Measurements from ENCODE around the gene PHEX.

PHEX gene

GRCh38 chrX:22095286-22095685 lies 63.2 kb downstream of the PHEX start:
- TF ChIP-seq CTCF (conservative IDR thresholded peaks at IDR 0.05; ENCODE audit: low read depth, low read length) = no peak
- peak; percentile 62 for DNase-seq (ENCODE audit: low read depth)
- H3K4me3 ChIP-seq (ENCODE audit: low read depth, low read length) = no peak overlapping the region

- no peak for DNase-seq (ENCODE audit: low read depth)
- TF ChIP-seq CTCF (conservative IDR thresholded peaks at IDR 0.05; ENCODE audit: low read depth, low read length) = no peak
- H3K4me3 ChIP-seq (ENCODE audit: low read depth, low read length) = no peak overlapping the region
These were observed 63.7 kb downstream of the PHEX start for GRCh38 chrX:22095856-22096255.

GRCh38 chrX:22097012-22097694 lies 65.0 kb downstream of the PHEX start:
- DNase-seq (ENCODE audit: low read depth) = peak; percentile 68
- TF ChIP-seq CTCF (conservative IDR thresholded peaks at IDR 0.05; ENCODE audit: low read depth, low read length) = no peak
- H3K4me3 ChIP-seq (ENCODE audit: low read depth, low read length) = no peak overlapping the region

GRCh38 chrX:22105231-22105630 lies 73.1 kb downstream of the PHEX start:
- peak; percentile 54 for DNase-seq (ENCODE audit: low read depth)
- TF ChIP-seq CTCF (conservative IDR thresholded peaks at IDR 0.05; ENCODE audit: low read depth, low read length) = no peak
- H3K4me3 ChIP-seq (ENCODE audit: low read depth, low read length) = no peak overlapping the region

GRCh38 chrX:22105971-22106370 lies 73.8 kb downstream of the PHEX start:
- no peak for DNase-seq (ENCODE audit: low read depth)
- H3K4me3 ChIP-seq (ENCODE audit: low read depth, low read length) = no peak overlapping the region
- TF ChIP-seq CTCF (conservative IDR thresholded peaks at IDR 0.05; ENCODE audit: low read depth, low read length) = no peak

GRCh38 chrX:22109442-22109841 lies 77.3 kb downstream of the PHEX start:
- peak; percentile 39 for DNase-seq (ENCODE audit: low read depth)
- H3K4me3 ChIP-seq (ENCODE audit: low read depth, low read length) = no peak overlapping the region
- TF ChIP-seq CTCF (conservative IDR thresholded peaks at IDR 0.05; ENCODE audit: low read depth, low read length) = no peak
